CD14-positive monocyte (primary cell): ENCODE data around the gene RBM22. TPM values are rescaled to one million over a fixed set of nuclear protein-coding genes. Genes with fewer than 3 reads are reported as not detected.

Source experiments
- DNase-seq, 3 donors: peaks; one replicate each; pipeline ENCODE4 v3.0.0-alpha.2; 2011 to 2022
- H2AFZ ChIP-seq: 2 replicates; pipeline ENCODE4 v1.6.0; 2012; ENCODE audit warnings: mild to moderate bottlenecking, low read depth, low read length, inconsistent platforms; ENCODE audit not compliant: insufficient read depth, poor library complexity, severe bottlenecking
- H3K27ac ChIP-seq, 2 donors: 1 replicate in 1 of 2; 2 replicates in 1 of 2; pipeline ENCODE4 v1.5.1; 2012 to 2013; ENCODE audit warnings: low read length in 2 of 2, control low read depth in 1 of 2, inconsistent platforms in 1 of 2, low read depth in 1 of 2, mild to moderate bottlenecking in 1 of 2
- H3K27me3 ChIP-seq, 2 donors: one replicate each; pipeline versions ENCODE4 v1.6.0 to v1.6.1; 2011 to 2013; ENCODE audit warnings: low read length in 2 of 2; ENCODE audit not compliant: control insufficient read depth in 2 of 2, insufficient read depth in 2 of 2
- H3K36me3 ChIP-seq, 2 donors: replicated peaks in 1 of 2; 1 replicate in 1 of 2; 2 replicates in 1 of 2; pipeline versions ENCODE4 v1.5.1 to v1.6.1; 2012 to 2013; ENCODE audit warnings: low read length in 2 of 2, control low read depth in 1 of 2, inconsistent platforms in 1 of 2, mild to moderate bottlenecking in 1 of 2; ENCODE audit not compliant: insufficient read depth in 2 of 2, control insufficient read depth in 1 of 2
- H3K4me1 ChIP-seq, 2 donors: 1 replicate in 1 of 2; 2 replicates in 1 of 2; pipeline versions ENCODE4 v1.5.1 to v1.6.1; 2012 to 2013; ENCODE audit warnings: low read length in 2 of 2, control low read depth in 1 of 2, inconsistent platforms in 1 of 2, mild to moderate bottlenecking in 1 of 2, moderate library complexity in 1 of 2; ENCODE audit not compliant: insufficient read depth in 2 of 2, control insufficient read depth in 1 of 2
- H3K4me2 ChIP-seq: replicated peaks from 2 replicates; pipeline ENCODE3; 2012; ENCODE audit warnings: low read length, moderate library complexity, mild to moderate bottlenecking; ENCODE audit not compliant: poor library complexity, severe bottlenecking; ENCODE audit errors: extremely low read depth
- H3K4me3 ChIP-seq, 3 experiments: fragments of 200-600 bp in 1 of 3; sonication (generic) in 1 of 3; replicated peaks in 1 of 3; 1 replicate in 2 of 3; 2 replicates in 1 of 3; pipeline ENCODE4 v1.5.1; 2011 to 2013; ENCODE audit warnings: low read length in 3 of 3, mild to moderate bottlenecking in 3 of 3, control low read depth in 2 of 3, low read depth in 2 of 3, inconsistent platforms in 1 of 3, moderate library complexity in 1 of 3
- H3K79me2 ChIP-seq: 2 replicates; pipeline ENCODE4 v1.6.0; 2012; ENCODE audit warnings: mild to moderate bottlenecking, control low read depth, inconsistent platforms, low read length, moderate library complexity; ENCODE audit not compliant: insufficient read depth
- H3K9ac ChIP-seq: 2 replicates; pipeline ENCODE4 v1.6.0; 2017; ENCODE audit warnings: low read length, mild to moderate bottlenecking; ENCODE audit not compliant: insufficient read depth, poor library complexity, severe bottlenecking
- H3K9me3 ChIP-seq, 2 donors: replicated peaks in 1 of 2; 1 replicate in 1 of 2; 2 replicates in 1 of 2; pipeline versions ENCODE4 v1.5.1 to v1.6.1; 2012 to 2013; ENCODE audit warnings: low read length in 2 of 2, control low read depth in 1 of 2; ENCODE audit not compliant: control insufficient read depth in 1 of 2, insufficient read depth in 1 of 2
- H4K20me1 ChIP-seq: 2 replicates; pipeline ENCODE4 v1.6.0; 2012; ENCODE audit warnings: mild to moderate bottlenecking, low read length, control low read depth, moderate library complexity; ENCODE audit not compliant: insufficient read depth
- H3K27ac Mint-ChIP-seq, 7 donors: one replicate each; pipeline ENCODE4 v1.8.0; 2020; ENCODE audit warnings: mild to moderate bottlenecking in 7 of 7, mixed read lengths in 7 of 7, moderate library complexity in 6 of 7, inconsistent platforms in 2 of 7
- H3K27me3 Mint-ChIP-seq, 3 donors: one replicate each; pipeline ENCODE4 v1.8.0; 2021 to 2022; ENCODE audit warnings: low read depth in 3 of 3, mild to moderate bottlenecking in 3 of 3, mixed read lengths in 3 of 3, moderate library complexity in 3 of 3, inconsistent platforms in 1 of 3
- H3K36me3 Mint-ChIP-seq, 2 donors: one replicate each; pipeline ENCODE4 v1.8.0; 2020; ENCODE audit warnings: mixed read lengths in 2 of 2, inconsistent platforms in 1 of 2, mild to moderate bottlenecking in 1 of 2
- H3K4me1 Mint-ChIP-seq: one replicate; pipeline ENCODE4 v1.8.0; 2020; ENCODE audit warnings: mild to moderate bottlenecking, mixed read lengths
- H3K4me3 Mint-ChIP-seq, 2 donors: one replicate each; pipeline ENCODE4 v1.8.0; 2020; ENCODE audit warnings: mild to moderate bottlenecking in 2 of 2, mixed read lengths in 2 of 2, moderate library complexity in 1 of 2
- H3K9me3 Mint-ChIP-seq, 7 donors: one replicate each; pipeline ENCODE4 v1.8.0; 2020 to 2022; ENCODE audit warnings: mixed read lengths in 7 of 7, mild to moderate bottlenecking in 6 of 7, moderate library complexity in 6 of 7, inconsistent platforms in 2 of 7
- WGBS: methylation state at CpG from one replicate; pipeline ENCODE4 v1.1.5; 2013; ENCODE audit warnings: missing lambda C conversion rate; ENCODE audit not compliant: insufficient coverage; 5-methylcytosine and 5-hydroxymethylcytosine counted together
- intact Hi-C, 2 donors: fragments of 100-400 bp; cut with micrococcal nuclease; formaldehyde crosslinking; loops; one replicate each; pipeline versions ENCODE4 v1.15.0 to v1.15.1; 2023
- polyA plus RNA-seq, 3 donors: library from polyadenylated mRNA; depleted of rRNA in 1 of 3; unstranded in 2 of 3; stranded (reverse) in 1 of 3; fragments of 300-500 nt in 2 of 3; fragments of >200 nt in 1 of 3; fragmentation: Illumina TruSeq in 2 of 3; gene quantifications; 1 replicate in 2 of 3; 2 replicates in 1 of 3; pipeline ENCODE4 v1.2.3, GENCODE V29; 2012 to 2021
- TF ChIP-seq, protein P1 (sequence below): fragments of 200-600 bp; IDR thresholded peaks from one replicate; pipeline ENCODE4 v1.8.0; 2022; ENCODE audit warnings: antibody characterized with exemption, mild to moderate bottlenecking

RBM22 gene
- polyA plus RNA-seq, 3 donors: 37.9 to 68.4 (median 47.4) TPM

DNA sequence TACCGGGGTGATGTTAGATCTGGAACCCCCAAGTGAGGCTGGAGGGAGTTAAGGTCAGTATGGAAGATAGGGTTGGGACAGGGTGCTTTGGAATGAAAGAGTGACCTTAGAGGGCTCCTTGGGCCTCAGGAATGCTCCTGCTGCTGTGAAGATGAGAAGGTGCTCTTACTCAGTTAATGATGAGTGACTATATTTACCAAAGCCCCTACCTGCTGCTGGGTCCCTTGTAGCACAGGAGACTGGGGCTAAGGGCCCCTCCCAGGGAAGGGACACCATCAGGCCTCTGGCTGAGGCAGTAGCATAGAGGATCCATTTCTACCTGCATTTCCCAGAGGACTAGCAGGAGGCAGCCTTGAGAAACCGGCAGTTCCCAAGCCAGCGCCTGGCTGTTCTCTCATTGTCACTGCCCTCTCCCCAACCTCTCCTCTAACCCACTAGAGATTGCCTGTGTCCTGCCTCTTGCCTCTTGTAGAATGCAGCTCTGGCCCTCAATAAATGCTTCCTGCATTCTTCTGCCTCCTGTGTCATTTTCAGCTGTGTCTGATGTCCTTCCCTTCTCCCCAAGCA lies 42.1 kb downstream of the RBM22 start:
- no peak for DNase-seq
- WGBS: 50% methylated on average over 2 of the region's 3 CpGs
- Histone ChIP-seq H3K79me2 (no peaks in the 10 kb centered on the region), H3K36me3 (no peaks in the 10 kb centered on the region), H3K9ac (no peak overlapping the region), H3K27me3 (peaks cover 0 to 4% of the 10 kb centered on the region in 2 donors), H3K27ac (no peak overlapping the region), H4K20me1 (no peaks in the 10 kb centered on the region), H3K4me1 (peaks cover 9 to 14% of the 10 kb centered on the region in 2 donors), H3K4me3 (no peak overlapping the region), H3K9me3 (no peaks in the 10 kb centered on the region), H2AFZ (no peak overlapping the region), H3K4me2 (no peak overlapping the region)
- intact Hi-C loops: loop anchor here (5.0 to 10.0 kb wide), 3 partner anchors 96 to 204 kb away; no protein-coding TSS in a partner anchor
- Mint-ChIP-seq H3K27me3 (peaks cover 6 to 11% (median 9%) of the 10 kb centered on the region in 3 donors), H3K27ac (no peak overlapping the region), H3K4me1 (peaks cover 9% of the 10 kb centered on the region), H3K36me3 (no peaks in the 10 kb centered on the region), H3K9me3 (peaks cover 0 to 2% (median 0%) of the 10 kb centered on the region in 7 donors), H3K4me3 (no peak overlapping the region)
- TF ChIP-seq, protein P1, sequence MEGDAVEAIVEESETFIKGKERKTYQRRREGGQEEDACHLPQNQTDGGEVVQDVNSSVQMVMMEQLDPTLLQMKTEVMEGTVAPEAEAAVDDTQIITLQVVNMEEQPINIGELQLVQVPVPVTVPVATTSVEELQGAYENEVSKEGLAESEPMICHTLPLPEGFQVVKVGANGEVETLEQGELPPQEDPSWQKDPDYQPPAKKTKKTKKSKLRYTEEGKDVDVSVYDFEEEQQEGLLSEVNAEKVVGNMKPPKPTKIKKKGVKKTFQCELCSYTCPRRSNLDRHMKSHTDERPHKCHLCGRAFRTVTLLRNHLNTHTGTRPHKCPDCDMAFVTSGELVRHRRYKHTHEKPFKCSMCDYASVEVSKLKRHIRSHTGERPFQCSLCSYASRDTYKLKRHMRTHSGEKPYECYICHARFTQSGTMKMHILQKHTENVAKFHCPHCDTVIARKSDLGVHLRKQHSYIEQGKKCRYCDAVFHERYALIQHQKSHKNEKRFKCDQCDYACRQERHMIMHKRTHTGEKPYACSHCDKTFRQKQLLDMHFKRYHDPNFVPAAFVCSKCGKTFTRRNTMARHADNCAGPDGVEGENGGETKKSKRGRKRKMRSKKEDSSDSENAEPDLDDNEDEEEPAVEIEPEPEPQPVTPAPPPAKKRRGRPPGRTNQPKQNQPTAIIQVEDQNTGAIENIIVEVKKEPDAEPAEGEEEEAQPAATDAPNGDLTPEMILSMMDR: no peak

DNA sequence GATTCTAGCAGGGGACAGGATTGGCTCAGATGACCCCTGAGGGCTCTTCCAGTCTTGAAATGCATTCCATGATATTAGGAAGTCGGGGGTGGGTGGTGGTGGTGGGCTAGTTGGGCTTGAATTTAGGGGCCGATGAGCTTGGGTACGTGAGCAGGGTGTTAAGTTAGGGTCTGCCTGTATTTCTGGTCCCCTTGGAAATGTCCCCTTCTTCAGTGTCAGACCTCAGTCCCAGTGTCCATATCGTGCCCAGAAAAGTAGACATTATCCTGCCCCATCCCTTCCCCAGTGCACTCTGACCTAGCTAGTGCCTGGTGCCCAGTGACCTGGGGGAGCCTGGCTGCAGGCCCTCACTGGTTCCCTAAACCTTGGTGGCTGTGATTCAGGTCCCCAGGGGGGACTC lies 42.7 kb downstream of the RBM22 start:
- peaks cover 9 to 14% of the 10 kb centered on the region in 2 donors for H3K4me1 ChIP-seq
- H3K27ac ChIP-seq: no peak overlapping the region
- no peaks in the 10 kb centered on the region for H4K20me1 ChIP-seq
- H3K4me3 ChIP-seq: no peak overlapping the region
- peaks cover 0 to 2% (median 0%) of the 10 kb centered on the region in 7 donors for H3K9me3 Mint-ChIP-seq
- WGBS: 97% methylated on average over 4 of the region's 4 CpGs
- no peak overlapping the region for H3K4me2 ChIP-seq
- H3K36me3 Mint-ChIP-seq: no peaks in the 10 kb centered on the region
- TF ChIP-seq, protein P1: no peak
- intact Hi-C loops: loop anchor here (5.0 to 10.0 kb wide), 3 partner anchors 96 to 203 kb away; no protein-coding TSS in a partner anchor
- peaks cover 9% of the 10 kb centered on the region for H3K4me1 Mint-ChIP-seq
- H3K9me3 ChIP-seq: no peaks in the 10 kb centered on the region
- no peaks in the 10 kb centered on the region for H3K79me2 ChIP-seq
- H3K27me3 ChIP-seq: peaks cover 0 to 4% of the 10 kb centered on the region in 2 donors
- no peak for DNase-seq
- H3K36me3 ChIP-seq: no peaks in the 10 kb centered on the region
- peaks cover 6 to 11% (median 9%) of the 10 kb centered on the region in 3 donors for H3K27me3 Mint-ChIP-seq
- no peak overlapping the region for H3K9ac ChIP-seq
- H3K4me3 Mint-ChIP-seq: no peak overlapping the region
- peak overlapping the region in 1 of 7 donors; percentile 46 for H3K27ac Mint-ChIP-seq
- H2AFZ ChIP-seq: no peak overlapping the region
